ENCODE results near the gene SCCPDH. TPM values are rescaled to one million over a fixed set of nuclear protein-coding genes. Genes with fewer than 3 reads are reported as not detected.

SCCPDH gene
- total RNA-seq, 1 experiment from 2014 or later, result 32.2 TPM

GRCh38 chr1:246784621-246785493 lies 60.6 kb downstream of the SCCPDH start:
- Mint-ChIP-seq H3K27ac (ENCODE audit: low read depth, unreplicated experiment) (no peak overlapping the region), H3K4me3 (ENCODE audit: unreplicated experiment) (no peak overlapping the region), H3K4me1 (ENCODE audit: insufficient read depth, unreplicated experiment) (peaks cover 6% of the 10 kb centered on the region), H3K36me3 (ENCODE audit: insufficient read depth, unreplicated experiment) (peaks cover 7% of the 10 kb centered on the region), H3K27me3 (ENCODE audit: insufficient read depth, unreplicated experiment) (no peaks in the 10 kb centered on the region), H3K9me3 (ENCODE audit: unreplicated experiment) (no peaks in the 10 kb centered on the region)
- peak; percentile 47 for DNase-seq (ENCODE audit: unreplicated experiment)
- POLR2A ChIA-PET, result no interaction called here
- BruUV-seq (replicated peaks), result no TSS peak
- CTCF ChIA-PET, result interaction anchor here (0.5 to 1.0 kb wide), 2 partner anchors 95 to 130 kb away, joined by 3 read pairs; no protein-coding TSS in a partner anchor
- TF ChIP-seq CTCF (IDR thresholded peaks at IDR 0.05; ENCODE audit: unreplicated experiment), result no peak
- intact Hi-C loops (cut with micrococcal nuclease), result no loop called here

- TF ChIP-seq CTCF (IDR thresholded peaks at IDR 0.05; ENCODE audit: unreplicated experiment), result no peak
- no TSS peak for BruUV-seq (replicated peaks)
- ChIA-PET POLR2A (no interaction called here), CTCF (interaction anchor here (0.6 kb wide), 1 partner anchor 293 kb away, joined by 3 read pairs; no protein-coding TSS in a partner anchor)
- no peak overlapping the region for H3K4me3 Mint-ChIP-seq (ENCODE audit: unreplicated experiment)
- no peak overlapping the region for H3K27ac Mint-ChIP-seq (ENCODE audit: low read depth, unreplicated experiment)
- no peaks in the 10 kb centered on the region for H3K27me3 Mint-ChIP-seq (ENCODE audit: insufficient read depth, unreplicated experiment)
- no peaks in the 10 kb centered on the region for H3K9me3 Mint-ChIP-seq (ENCODE audit: unreplicated experiment)
- H3K36me3 Mint-ChIP-seq (ENCODE audit: insufficient read depth, unreplicated experiment), result no peaks in the 10 kb centered on the region
- intact Hi-C loops (cut with micrococcal nuclease), result no loop called here
- DNase-seq (ENCODE audit: unreplicated experiment), result no peak
- H3K4me1 Mint-ChIP-seq (ENCODE audit: insufficient read depth, unreplicated experiment), result peaks cover 6% of the 10 kb centered on the region
Observed at GRCh38 chr1:246785494-246786111, 61.4 kb downstream of the SCCPDH start.

DNA sequence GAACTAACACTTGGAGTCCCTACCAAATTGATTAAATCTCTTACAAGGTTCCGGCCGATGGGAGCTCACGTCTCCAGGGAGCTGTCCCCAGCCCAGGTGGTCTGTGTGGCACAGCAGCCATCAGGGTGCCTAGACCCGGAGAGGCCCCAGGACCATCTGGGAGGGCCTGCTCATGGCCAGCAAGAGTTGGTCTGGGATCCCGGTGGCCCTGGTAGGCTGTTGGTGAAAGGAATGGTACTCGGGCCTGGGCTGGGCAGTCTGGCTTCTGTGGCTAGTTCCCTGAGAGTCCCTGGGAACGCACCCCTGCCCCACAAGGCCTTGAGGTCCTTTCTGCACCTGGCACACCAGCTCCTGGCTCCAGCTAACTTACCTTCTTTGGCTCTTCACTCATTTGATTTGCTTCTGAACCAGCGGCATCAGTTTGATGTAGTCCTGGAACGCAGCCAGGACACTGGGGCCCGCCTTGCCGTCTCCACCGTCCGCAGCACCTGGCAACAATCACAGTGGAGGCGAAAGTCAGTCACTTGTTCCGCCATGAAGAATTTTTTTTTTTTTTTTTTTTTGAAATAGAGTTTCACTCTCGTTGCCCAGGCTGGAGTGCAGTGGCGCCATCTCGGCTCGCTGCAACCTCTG lies 62.5 kb downstream of the SCCPDH start:
- no TSS peak for BruUV-seq (replicated peaks)
- ChIA-PET CTCF (interaction anchor here (0.7 kb wide), 1 partner anchor 73 kb away, joined by 4 read pairs; no protein-coding TSS in a partner anchor), POLR2A (no interaction called here)
- H3K9me3 Mint-ChIP-seq (ENCODE audit: unreplicated experiment), result no peaks in the 10 kb centered on the region
- no peak for DNase-seq (ENCODE audit: unreplicated experiment)
- no peak overlapping the region for H3K27ac Mint-ChIP-seq (ENCODE audit: low read depth, unreplicated experiment)
- H3K27me3 Mint-ChIP-seq (ENCODE audit: insufficient read depth, unreplicated experiment), result no peaks in the 10 kb centered on the region
- H3K36me3 Mint-ChIP-seq (ENCODE audit: insufficient read depth, unreplicated experiment), result no peaks in the 10 kb centered on the region
- peaks cover 6% of the 10 kb centered on the region for H3K4me1 Mint-ChIP-seq (ENCODE audit: insufficient read depth, unreplicated experiment)
- no peak overlapping the region for H3K4me3 Mint-ChIP-seq (ENCODE audit: unreplicated experiment)
- TF ChIP-seq CTCF (IDR thresholded peaks at IDR 0.05; ENCODE audit: unreplicated experiment), result no peak
- intact Hi-C loops (cut with micrococcal nuclease), result no loop called here

Data from MCF 10A (cell line).